ENCODE data around the gene SORCS3. TPM values are rescaled to one million over a fixed set of nuclear protein-coding genes. Genes with fewer than 3 reads are reported as not detected.

The SORCS3 gene
- total and polyA plus RNA-seq, 4 donors = 0.93 TPM; not detected in 3

DNA sequence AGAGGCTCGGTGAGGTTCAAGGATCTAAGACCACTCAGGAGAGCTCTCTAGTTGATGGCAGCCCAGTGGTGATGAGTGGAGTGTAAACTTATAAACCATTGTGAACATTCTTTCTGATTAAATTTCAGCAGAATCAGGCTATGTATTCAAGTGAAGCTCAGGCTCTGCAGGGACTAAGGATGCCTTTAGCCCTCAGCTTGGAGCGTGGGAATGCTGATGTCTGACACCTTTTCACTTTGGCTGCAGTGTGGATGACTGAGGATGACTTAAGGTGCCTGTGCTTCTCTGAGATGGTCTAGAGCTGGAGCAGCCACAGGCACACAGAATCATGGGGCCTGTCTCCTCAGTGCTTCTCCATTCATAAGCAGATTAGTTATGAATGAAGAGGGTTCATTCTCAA is 150.4 kb downstream of the SORCS3 start:
- Histone ChIP-seq H3K4me1 (ENCODE audit: control insufficient read depth in 4 of 4, insufficient read depth in 4 of 4, low read length in 3 of 4) (no peaks in the 10 kb centered on the region), H3K4me3 (ENCODE audit: low read depth in 1 of 3, low read length in 3 of 3) (no peak overlapping the region), H3K27me3 (ENCODE audit: control insufficient read depth in 4 of 4, insufficient read depth in 4 of 4, low read length in 3 of 4) (peaks cover 0 to 2% (median 0%) of the 10 kb centered on the region in 4 donors), H3K27ac (ENCODE audit: low read depth in 1 of 2, low read length in 2 of 2) (no peak overlapping the region), H3K9ac (ENCODE audit: low read depth in 1 of 2, low read length in 2 of 2) (no peak overlapping the region), H3K9me3 (ENCODE audit: control insufficient read depth in 4 of 4, low read length in 3 of 4) (no peaks in the 10 kb centered on the region), H3K36me3 (ENCODE audit: control insufficient read depth in 4 of 4, insufficient read depth in 3 of 4, low read depth in 1 of 4, low read length in 3 of 4) (no peaks in the 10 kb centered on the region)
- TF ChIP-seq, protein P1, sequence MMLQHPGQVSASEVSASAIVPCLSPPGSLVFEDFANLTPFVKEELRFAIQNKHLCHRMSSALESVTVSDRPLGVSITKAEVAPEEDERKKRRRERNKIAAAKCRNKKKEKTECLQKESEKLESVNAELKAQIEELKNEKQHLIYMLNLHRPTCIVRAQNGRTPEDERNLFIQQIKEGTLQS (IDR thresholded peaks at IDR 0.05) = no peak
- TF ChIP-seq GABPA (IDR thresholded peaks at IDR 0.05 in 1 of 2, conservative IDR thresholded peaks at IDR 0.05 in 1 of 2) = no peak
- TF ChIP-seq RAD21 (IDR thresholded peaks at IDR 0.05) = no peak
- TF ChIP-seq, protein P2, sequence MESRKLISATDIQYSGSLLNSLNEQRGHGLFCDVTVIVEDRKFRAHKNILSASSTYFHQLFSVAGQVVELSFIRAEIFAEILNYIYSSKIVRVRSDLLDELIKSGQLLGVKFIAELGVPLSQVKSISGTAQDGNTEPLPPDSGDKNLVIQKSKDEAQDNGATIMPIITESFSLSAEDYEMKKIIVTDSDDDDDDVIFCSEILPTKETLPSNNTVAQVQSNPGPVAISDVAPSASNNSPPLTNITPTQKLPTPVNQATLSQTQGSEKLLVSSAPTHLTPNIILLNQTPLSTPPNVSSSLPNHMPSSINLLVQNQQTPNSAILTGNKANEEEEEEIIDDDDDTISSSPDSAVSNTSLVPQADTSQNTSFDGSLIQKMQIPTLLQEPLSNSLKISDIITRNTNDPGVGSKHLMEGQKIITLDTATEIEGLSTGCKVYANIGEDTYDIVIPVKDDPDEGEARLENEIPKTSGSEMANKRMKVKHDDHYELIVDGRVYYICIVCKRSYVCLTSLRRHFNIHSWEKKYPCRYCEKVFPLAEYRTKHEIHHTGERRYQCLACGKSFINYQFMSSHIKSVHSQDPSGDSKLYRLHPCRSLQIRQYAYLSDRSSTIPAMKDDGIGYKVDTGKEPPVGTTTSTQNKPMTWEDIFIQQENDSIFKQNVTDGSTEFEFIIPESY (IDR thresholded peaks at IDR 0.05) = no peak
- TF ChIP-seq, protein P3, sequence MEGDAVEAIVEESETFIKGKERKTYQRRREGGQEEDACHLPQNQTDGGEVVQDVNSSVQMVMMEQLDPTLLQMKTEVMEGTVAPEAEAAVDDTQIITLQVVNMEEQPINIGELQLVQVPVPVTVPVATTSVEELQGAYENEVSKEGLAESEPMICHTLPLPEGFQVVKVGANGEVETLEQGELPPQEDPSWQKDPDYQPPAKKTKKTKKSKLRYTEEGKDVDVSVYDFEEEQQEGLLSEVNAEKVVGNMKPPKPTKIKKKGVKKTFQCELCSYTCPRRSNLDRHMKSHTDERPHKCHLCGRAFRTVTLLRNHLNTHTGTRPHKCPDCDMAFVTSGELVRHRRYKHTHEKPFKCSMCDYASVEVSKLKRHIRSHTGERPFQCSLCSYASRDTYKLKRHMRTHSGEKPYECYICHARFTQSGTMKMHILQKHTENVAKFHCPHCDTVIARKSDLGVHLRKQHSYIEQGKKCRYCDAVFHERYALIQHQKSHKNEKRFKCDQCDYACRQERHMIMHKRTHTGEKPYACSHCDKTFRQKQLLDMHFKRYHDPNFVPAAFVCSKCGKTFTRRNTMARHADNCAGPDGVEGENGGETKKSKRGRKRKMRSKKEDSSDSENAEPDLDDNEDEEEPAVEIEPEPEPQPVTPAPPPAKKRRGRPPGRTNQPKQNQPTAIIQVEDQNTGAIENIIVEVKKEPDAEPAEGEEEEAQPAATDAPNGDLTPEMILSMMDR (IDR thresholded peaks at IDR 0.05; ENCODE audit: low read depth, low read length, missing input control) = no peak
- no peak for TF ChIP-seq HNF4A (conservative IDR thresholded peaks at IDR 0.05)
- TF ChIP-seq EGR1 (IDR thresholded peaks at IDR 0.05; ENCODE audit: low read depth in 2 of 2) = no peak
- TF ChIP-seq NR2F2 (IDR thresholded peaks at IDR 0.05) = no peak
- TF ChIP-seq YY1 (IDR thresholded peaks at IDR 0.05) = no peak
- no peak for TF ChIP-seq RXRA (IDR thresholded peaks at IDR 0.05)
- no peak for TF ChIP-seq SP1 (IDR thresholded peaks at IDR 0.05)
- no peak for TF ChIP-seq FOXA2 (IDR thresholded peaks at IDR 0.05)
- TF ChIP-seq FOXA1 (IDR thresholded peaks at IDR 0.05) = no peak
- no peak for TF ChIP-seq JUND (IDR thresholded peaks at IDR 0.05)
- no peak for TF ChIP-seq TAF1 (conservative IDR thresholded peaks at IDR 0.05)
- TF ChIP-seq, protein P4, sequence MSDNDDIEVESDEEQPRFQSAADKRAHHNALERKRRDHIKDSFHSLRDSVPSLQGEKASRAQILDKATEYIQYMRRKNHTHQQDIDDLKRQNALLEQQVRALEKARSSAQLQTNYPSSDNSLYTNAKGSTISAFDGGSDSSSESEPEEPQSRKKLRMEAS (IDR thresholded peaks at IDR 0.05) = no peak
- TF ChIP-seq, protein P5, sequence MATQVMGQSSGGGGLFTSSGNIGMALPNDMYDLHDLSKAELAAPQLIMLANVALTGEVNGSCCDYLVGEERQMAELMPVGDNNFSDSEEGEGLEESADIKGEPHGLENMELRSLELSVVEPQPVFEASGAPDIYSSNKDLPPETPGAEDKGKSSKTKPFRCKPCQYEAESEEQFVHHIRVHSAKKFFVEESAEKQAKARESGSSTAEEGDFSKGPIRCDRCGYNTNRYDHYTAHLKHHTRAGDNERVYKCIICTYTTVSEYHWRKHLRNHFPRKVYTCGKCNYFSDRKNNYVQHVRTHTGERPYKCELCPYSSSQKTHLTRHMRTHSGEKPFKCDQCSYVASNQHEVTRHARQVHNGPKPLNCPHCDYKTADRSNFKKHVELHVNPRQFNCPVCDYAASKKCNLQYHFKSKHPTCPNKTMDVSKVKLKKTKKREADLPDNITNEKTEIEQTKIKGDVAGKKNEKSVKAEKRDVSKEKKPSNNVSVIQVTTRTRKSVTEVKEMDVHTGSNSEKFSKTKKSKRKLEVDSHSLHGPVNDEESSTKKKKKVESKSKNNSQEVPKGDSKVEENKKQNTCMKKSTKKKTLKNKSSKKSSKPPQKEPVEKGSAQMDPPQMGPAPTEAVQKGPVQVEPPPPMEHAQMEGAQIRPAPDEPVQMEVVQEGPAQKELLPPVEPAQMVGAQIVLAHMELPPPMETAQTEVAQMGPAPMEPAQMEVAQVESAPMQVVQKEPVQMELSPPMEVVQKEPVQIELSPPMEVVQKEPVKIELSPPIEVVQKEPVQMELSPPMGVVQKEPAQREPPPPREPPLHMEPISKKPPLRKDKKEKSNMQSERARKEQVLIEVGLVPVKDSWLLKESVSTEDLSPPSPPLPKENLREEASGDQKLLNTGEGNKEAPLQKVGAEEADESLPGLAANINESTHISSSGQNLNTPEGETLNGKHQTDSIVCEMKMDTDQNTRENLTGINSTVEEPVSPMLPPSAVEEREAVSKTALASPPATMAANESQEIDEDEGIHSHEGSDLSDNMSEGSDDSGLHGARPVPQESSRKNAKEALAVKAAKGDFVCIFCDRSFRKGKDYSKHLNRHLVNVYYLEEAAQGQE (IDR thresholded peaks at IDR 0.05) = no peak
- TF ChIP-seq HNF4G (IDR thresholded peaks at IDR 0.05) = no peak
- WGBS = 35% methylated on average over 2 of the region's 2 CpGs
- no peak for DNase-seq (ENCODE audit: low spot score)
